ENCODE data around the gene MAST4. TPM values are rescaled to one million over a fixed set of nuclear protein-coding genes. Genes with fewer than 3 reads are reported as not detected.

MAST4 gene
- total and polyA plus RNA-seq, 2 of the 4 experiments (the other 2 are of a cell fraction), result 4.8 to 6.8 TPM

DNA sequence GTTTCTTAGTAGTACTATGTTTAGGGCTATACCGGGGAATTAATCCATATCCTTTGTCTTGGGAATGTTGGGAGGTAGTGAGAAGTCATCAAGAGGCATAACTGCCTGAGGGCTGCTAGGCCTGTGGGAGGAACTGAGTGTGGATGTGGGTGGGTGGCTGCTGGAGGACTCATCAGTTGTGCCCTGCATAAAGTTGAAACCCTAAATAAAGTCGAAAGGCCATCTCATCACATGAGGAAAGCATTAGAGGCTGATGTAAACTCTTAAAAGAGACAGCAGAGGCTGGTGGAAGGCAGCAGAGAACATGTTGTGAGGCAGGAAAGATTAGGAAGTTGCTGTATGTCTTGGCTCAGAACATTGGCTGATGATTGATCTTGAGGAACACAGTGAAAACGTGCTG, 143.8 kb downstream of the MAST4 start:
- H4K20me1 ChIP-seq (ENCODE audit: insufficient read depth, low read length), result no peaks in the 10 kb centered on the region
- no peak overlapping the region for H3K23ac ChIP-seq (ENCODE audit: low read depth, low read length)
- no peak overlapping the region for H2AFZ ChIP-seq (replicated peaks; ENCODE audit: low read length, poor library complexity)
- POLR2A ChIA-PET (ENCODE audit: unreplicated experiment), result no interaction called here
- no peak overlapping the region for H2AK9ac ChIP-seq (replicated peaks; ENCODE audit: low read depth, low read length, poor library complexity)
- no peak overlapping the region for H3K18ac ChIP-seq (ENCODE audit: low read depth, low read length)
- no peaks in the 10 kb centered on the region for H3K79me1 ChIP-seq (ENCODE audit: low read depth in 1 of 2, low read length in 2 of 2)
- no peak overlapping the region for H3K4me3 ChIP-seq (ENCODE audit: insufficient read depth, low read depth, low read length)
- no peak overlapping the region for H4K8ac ChIP-seq (ENCODE audit: low read depth in 2 of 2, low read length in 2 of 2)
- dilution Hi-C loops (cut with HindIII; ENCODE audit: low sequenced_read_pairs, unreplicated experiment) (no loop called here), in situ Hi-C loops (cut with MboI; ENCODE audit: low sequenced_read_pairs) (no loop called here), intact Hi-C loops (cut with micrococcal nuclease) (no loop called here)
- CTCF ChIA-PET, result no interaction called here
- no peaks in the 10 kb centered on the region for H3K4me1 ChIP-seq (ENCODE audit: control insufficient read depth, insufficient read depth, low read length)
- DNase-seq (no peak), ATAC-seq (ENCODE audit: low read depth) (no peak)
- no peak overlapping the region for H4K91ac ChIP-seq (ENCODE audit: insufficient read depth, low read depth, low read length)
- no peaks in the 10 kb centered on the region for H3K9me1 ChIP-seq (ENCODE audit: insufficient read depth, low read length)
- no peak overlapping the region for H3K56ac ChIP-seq (ENCODE audit: extremely low read depth, insufficient read depth, low read length)
- H3K27ac ChIP-seq (ENCODE audit: insufficient read depth, low read length), result no peak overlapping the region
- H4K5ac ChIP-seq (ENCODE audit: low read depth, low read length), result no peak overlapping the region
- 17% methylated on average over 1 of the region's 3 CpGs; no CpG with 5 or more reads in 1 of the 2 experiments for WGBS, 2 experiments (ENCODE audit: extremely low coverage in 2 of 2, insufficient read length in 1 of 2)
- H2AK5ac ChIP-seq (ENCODE audit: low read depth, low read length), result no peak overlapping the region
- no peaks in the 10 kb centered on the region for H3K27me3 ChIP-seq (ENCODE audit: control insufficient read depth, insufficient read depth, low read length)
- no peak overlapping the region for H2BK120ac ChIP-seq (ENCODE audit: low read depth, low read length)
- no peak for TF ChIP-seq CHD1 (IDR thresholded peaks at IDR 0.05; ENCODE audit: low read depth, low read length)
- no peak for TF ChIP-seq CEBPB (IDR thresholded peaks at IDR 0.05; ENCODE audit: low read depth, low read length)
- TF ChIP-seq SMC3 (IDR thresholded peaks at IDR 0.05; ENCODE audit: low read depth, low read length), result no peak
- TF ChIP-seq FOS (IDR thresholded peaks at IDR 0.05; ENCODE audit: low read depth, low read length), result no peak
- TF ChIP-seq, protein P1, sequence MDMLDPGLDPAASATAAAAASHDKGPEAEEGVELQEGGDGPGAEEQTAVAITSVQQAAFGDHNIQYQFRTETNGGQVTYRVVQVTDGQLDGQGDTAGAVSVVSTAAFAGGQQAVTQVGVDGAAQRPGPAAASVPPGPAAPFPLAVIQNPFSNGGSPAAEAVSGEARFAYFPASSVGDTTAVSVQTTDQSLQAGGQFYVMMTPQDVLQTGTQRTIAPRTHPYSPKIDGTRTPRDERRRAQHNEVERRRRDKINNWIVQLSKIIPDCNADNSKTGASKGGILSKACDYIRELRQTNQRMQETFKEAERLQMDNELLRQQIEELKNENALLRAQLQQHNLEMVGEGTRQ (IDR thresholded peaks at IDR 0.05; ENCODE audit: low read depth, low read length), result no peak
- TF ChIP-seq, protein P2, sequence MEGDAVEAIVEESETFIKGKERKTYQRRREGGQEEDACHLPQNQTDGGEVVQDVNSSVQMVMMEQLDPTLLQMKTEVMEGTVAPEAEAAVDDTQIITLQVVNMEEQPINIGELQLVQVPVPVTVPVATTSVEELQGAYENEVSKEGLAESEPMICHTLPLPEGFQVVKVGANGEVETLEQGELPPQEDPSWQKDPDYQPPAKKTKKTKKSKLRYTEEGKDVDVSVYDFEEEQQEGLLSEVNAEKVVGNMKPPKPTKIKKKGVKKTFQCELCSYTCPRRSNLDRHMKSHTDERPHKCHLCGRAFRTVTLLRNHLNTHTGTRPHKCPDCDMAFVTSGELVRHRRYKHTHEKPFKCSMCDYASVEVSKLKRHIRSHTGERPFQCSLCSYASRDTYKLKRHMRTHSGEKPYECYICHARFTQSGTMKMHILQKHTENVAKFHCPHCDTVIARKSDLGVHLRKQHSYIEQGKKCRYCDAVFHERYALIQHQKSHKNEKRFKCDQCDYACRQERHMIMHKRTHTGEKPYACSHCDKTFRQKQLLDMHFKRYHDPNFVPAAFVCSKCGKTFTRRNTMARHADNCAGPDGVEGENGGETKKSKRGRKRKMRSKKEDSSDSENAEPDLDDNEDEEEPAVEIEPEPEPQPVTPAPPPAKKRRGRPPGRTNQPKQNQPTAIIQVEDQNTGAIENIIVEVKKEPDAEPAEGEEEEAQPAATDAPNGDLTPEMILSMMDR (conservative IDR thresholded peaks at IDR 0.05; ENCODE audit: low read depth, low read length), result no peak
- TF ChIP-seq RFX5 (IDR thresholded peaks at IDR 0.05; ENCODE audit: low read depth, low read length), result no peak
- no peak for TF ChIP-seq MXI1 (IDR thresholded peaks at IDR 0.05; ENCODE audit: borderline replicate concordance, low read depth, low read length)
- no peak for TF ChIP-seq MAFK (IDR thresholded peaks at IDR 0.05; ENCODE audit: low read depth, low read length)
- no peaks in the 10 kb centered on the region for H3K9me3 ChIP-seq (ENCODE audit: control insufficient read depth, insufficient read depth, low read length)
- H3K4ac ChIP-seq (ENCODE audit: low read depth, low read length), result no peak overlapping the region
- no peak overlapping the region for H2BK20ac ChIP-seq (ENCODE audit: low read depth, low read length)
- H3K14ac ChIP-seq (replicated peaks; ENCODE audit: low read depth, low read length), result no peak overlapping the region
- no TSS peak for BruUV-seq (replicated peaks)
- no peak overlapping the region for H2BK15ac ChIP-seq (ENCODE audit: low read depth, low read length)
- no peak overlapping the region for H2BK5ac ChIP-seq (ENCODE audit: low read depth, low read length, poor library complexity, severe bottlenecking)
- no peaks in the 10 kb centered on the region for H3K36me3 ChIP-seq (ENCODE audit: control insufficient read depth, insufficient read depth, low read length)
- H3K9ac ChIP-seq (ENCODE audit: low read depth, low read length), result no peak overlapping the region
- H3K4me2 ChIP-seq (ENCODE audit: low read depth, low read length), result no peak overlapping the region

All from IMR-90 (cell line).